Epithelial cell of esophagus (primary cell): ENCODE measurements around the gene PNPLA5.
"Not testable (repeated sequence)": the region's sequence is repeated elsewhere in the genome, so short reads cannot be mapped to it uniquely, and the experiment has no call there.

Experiments used
- DNase-seq: peaks from one replicate; pipeline ENCODE4 v3.0.0; 2010; ENCODE audit warnings: low read depth
- H3K4me3 ChIP-seq: 2 replicates; pipeline ENCODE4 v1.5.1; 2011; ENCODE audit warnings: mild to moderate bottlenecking, low read length, control low read depth
- CTCF ChIP-seq: IDR thresholded peaks from 2 replicates; pipeline ENCODE4 v1.5.1; 2011; ENCODE audit warnings: low read depth, mild to moderate bottlenecking, low read length, control low read depth, inconsistent platforms; ENCODE audit not compliant: insufficient read depth; ENCODE audit errors: missing control alignments

PNPLA5 gene

GRCh38 chr22:43904412-43904811 lies 12.6 kb upstream of the PNPLA5 start:
- H3K4me3 ChIP-seq, DNase-seq: not testable (repeated sequence)
- TF ChIP-seq CTCF: peak; percentile 45

GRCh38 chr22:43903033-43903432 lies 11.2 kb upstream of the PNPLA5 start:
- H3K4me3 ChIP-seq, DNase-seq: not testable (repeated sequence)

GRCh38 chr22:43901976-43902643 lies 10.3 kb upstream of the PNPLA5 start:
- TF ChIP-seq CTCF: no peak
- H3K4me3 ChIP-seq: no peak overlapping the region
- peak; percentile 72 for DNase-seq

- no peak for TF ChIP-seq CTCF
- no peak for DNase-seq
- H3K4me3 ChIP-seq: no peak overlapping the region
Measured at GRCh38 chr22:43900206-43900605, 8.4 kb upstream of the PNPLA5 start.

- no peak for TF ChIP-seq CTCF
- H3K4me3 ChIP-seq: no peak overlapping the region
- peak; percentile 85 for DNase-seq
Measured at GRCh38 chr22:43897751-43898261, 6.0 kb upstream of the PNPLA5 start.

GRCh38 chr22:43895986-43896645 lies 4.3 kb upstream of the PNPLA5 start:
- TF ChIP-seq CTCF: no peak
- no peak overlapping the region for H3K4me3 ChIP-seq
- DNase-seq: no peak

GRCh38 chr22:43894122-43894521 lies 2.3 kb upstream of the PNPLA5 start:
- no peak for TF ChIP-seq CTCF
- H3K4me3 ChIP-seq: no peak overlapping the region
- no peak for DNase-seq
